HG02870 (cell line): Measurements from ENCODE around the gene PROK2.

Experiments
- ATAC-seq: cut with Tn5 transposase; IDR thresholded peaks from one replicate; pipeline ENCODE4 v1.9.1; 2021; ENCODE audit warnings: mild to moderate bottlenecking, moderate library complexity; ENCODE audit not compliant: unreplicated experiment

The PROK2 gene

DNA sequence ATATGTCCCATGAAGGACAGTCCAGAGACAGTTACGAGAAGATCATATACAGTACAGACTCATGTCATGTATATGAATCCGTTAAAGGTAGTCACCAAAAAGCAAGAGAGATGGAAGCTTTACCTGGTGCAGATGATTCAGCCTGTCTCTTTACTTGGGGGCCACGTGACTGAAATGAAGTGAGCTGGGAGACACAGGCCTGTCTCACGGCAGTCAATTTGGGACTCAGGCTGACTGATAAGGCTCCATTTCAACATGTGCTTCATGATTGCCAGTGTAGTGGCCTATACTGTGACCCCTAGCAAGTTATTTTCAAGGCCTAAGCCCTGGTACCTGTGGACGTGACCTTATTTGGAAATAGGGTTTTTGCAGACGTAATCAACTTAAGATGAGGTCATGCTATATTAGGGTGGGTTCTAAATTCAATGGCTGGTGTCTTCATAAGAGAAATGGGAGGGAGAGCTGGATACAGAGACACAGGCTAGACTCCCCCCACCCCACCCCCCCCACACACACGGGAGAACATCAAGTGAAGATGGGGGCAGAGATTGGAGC, 3.0 kb upstream of the PROK2 start:
- ATAC-seq, result no peak

DNA sequence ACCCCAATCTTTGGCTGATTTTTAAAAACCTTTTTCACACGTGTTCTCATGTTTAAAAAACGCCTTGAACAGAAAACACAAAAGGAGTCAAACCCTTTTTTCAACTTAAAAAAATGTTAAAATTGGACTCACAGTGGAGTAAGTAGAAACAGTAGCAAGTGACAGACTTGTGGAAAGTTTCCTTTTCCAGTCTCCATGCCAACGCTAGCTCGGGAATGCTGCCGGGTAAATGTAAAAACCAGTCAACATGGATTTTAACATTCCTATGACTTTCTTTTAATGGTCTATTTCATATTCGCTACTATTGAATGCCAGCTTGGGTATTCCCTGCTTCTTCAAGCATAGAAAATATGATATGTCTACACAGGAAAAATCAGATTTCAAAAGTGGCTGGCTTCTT, 1.6 kb upstream of the PROK2 start:
- no peak for ATAC-seq

DNA sequence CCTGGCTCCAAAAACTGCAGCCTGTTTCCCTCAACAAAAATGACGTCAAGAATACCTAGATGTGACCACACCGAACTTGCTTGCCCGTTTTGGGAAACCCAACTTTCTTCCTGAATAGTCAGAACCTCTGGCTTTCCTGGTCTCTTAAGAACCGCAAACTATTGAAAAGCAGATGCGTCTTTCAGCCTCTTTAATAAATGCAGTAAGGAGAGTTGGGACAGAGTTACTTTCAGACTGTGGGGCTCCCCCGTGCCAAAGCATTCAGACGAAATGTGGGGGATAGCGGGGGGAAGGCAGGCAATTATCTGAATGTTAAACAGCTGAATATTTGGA, 1.2 kb upstream of the PROK2 start:
- no peak for ATAC-seq

DNA sequence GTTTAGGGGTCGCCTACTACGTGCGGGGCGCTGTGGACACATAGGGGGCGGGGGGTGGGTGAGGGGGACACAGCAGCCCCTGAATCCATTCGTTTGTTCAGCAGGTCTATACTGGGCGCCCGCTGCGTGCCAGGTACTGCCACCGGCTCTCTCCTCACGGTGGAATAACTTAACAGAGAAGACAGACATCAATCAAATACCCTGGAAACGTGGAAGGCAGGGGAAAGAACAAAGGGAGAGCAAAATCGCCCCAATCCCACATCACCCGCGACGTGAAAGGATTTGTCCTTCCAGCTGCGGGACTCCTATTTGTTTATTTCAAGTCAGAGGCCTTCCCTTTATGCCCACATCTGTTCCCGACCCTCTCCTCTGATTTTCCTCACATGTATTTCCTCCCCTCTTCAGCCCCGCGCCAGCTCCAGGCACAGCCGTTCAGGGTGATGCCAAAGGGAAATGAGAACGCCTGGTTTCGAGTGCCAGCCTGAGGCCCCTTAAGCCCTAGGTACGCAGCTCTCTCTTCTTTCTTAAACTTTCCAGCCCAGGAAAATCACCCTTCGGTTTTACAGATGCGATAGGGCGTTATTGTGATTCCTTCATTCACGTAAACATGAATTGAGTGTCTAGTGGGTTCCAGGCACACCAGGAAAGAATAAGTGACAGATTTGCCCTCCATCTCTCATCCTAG, 726 bp upstream of the PROK2 start:
- no peak for ATAC-seq

DNA sequence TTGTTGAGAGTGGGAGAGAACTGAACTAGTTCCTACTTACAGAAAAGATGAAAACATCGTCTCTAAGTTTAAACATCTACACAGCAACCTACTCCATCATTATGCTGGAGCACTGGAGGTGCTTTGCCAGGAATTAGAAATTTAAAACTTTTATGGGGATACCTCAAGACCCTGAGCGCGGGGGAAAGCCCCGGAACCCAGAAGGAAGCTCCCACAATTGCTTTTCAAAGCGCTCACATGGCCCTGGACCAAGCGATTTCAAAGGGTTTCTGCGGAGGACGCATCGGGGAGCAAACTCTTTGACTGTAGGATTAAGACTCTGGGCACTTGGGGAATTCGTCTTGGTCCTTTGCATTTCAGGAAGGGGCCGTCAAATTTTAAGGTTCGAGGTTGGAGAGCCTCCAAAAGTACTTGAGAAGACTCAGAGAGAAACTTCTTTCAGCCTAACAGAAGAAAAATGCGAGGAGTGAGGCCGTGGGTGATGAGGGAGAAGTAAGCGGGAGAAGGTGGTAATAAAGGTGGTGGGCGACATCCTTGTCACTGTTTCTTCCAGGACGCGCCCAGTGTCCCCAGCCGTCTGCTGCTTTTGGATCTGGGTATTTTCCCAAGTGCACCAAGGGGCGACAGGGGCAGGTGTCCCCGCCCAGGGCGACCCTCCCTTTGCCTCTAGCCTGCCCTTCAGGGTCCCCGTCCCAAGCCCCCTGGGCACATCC, 591 bp downstream of the PROK2 start:
- no peak for ATAC-seq

DNA sequence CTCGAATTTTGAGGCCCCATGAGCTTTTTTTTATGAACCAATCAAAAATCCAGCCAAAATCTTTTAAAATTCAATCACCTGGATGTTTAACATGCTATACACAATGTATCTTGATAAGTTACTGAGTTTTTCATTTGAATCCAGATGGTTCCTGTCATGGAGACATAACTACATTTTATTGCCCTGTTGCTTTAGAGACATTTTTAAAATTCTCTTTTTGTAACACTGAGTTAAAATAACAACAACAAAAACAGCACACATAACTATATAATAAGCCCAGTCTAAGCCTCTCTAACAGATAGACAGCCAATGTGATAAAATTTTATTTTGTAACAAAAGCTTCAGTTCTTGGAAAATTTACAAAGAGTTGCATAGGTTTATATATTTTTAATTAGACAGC, 1.8 kb downstream of the PROK2 start:
- no peak for ATAC-seq

DNA sequence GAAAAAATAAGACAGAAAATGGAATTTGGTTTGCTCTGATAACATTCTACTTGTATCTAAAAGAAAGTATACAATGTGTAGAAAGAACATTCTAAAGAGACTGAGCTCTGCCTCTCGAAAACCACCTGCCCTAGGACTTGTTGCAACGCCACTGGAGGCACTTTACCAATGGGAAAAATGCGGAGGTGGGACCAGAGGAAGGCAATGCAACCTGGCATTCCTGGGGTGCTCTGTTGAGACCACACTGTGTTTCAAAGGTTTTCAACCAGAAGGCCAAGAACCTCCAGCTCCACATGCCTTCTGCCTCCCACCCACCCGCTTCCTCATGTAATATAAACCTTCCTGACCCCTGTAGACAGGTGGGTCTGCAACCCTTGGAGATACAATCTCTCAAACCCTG, 4.5 kb downstream of the PROK2 start:
- ATAC-seq, result no peak

DNA sequence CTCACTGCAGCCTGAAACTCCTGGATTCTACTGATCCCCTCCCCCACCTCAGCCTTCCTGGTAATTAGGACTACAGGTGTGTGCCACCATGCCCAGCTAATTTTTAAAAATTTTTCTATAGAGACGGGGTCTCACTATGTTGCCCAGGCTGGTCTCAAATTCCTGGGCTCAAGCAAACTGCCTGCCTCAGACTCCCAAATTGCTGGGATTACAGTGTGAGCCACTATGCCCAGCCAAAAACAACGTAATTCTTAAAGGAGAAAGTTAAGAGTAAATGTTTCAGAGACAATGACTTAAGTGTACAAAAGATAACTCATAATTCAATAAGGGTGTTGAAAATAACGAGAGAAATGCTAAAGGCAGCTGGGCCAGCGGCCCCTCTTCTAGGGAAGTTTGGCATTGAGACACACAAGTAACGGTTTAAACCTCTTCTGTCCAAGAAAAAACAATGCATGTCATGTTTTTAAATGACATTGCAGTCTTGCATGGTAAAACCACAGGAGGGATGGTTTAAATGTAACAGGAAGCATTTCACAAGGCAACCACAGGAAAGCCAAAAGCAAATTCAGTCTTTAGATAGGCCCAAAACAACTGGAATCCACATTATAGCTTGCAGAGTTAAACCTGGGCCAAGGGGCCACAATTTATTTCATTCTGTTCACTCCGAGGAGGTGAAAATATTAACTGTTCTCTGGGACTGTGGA, 5.1 kb downstream of the PROK2 start:
- ATAC-seq, result no peak

DNA sequence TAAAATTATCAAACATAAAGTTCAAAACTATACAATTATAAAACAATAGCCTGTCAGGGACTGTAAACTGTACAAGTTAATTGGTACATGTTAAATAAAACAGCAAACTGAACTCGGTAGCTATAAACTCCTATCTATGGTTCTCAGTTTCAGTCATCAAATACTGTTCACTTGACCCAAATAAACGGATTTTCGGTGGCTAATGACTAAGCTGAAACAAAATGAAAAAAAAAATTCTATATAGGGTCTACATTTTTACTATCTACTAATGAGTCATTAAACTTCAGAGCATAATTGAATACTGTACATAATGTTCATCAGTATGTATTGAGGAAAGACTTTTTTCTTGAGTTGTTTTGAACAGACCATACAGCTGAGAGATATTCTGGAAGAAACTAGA, 6.6 kb downstream of the PROK2 start:
- ATAC-seq, result no peak

DNA sequence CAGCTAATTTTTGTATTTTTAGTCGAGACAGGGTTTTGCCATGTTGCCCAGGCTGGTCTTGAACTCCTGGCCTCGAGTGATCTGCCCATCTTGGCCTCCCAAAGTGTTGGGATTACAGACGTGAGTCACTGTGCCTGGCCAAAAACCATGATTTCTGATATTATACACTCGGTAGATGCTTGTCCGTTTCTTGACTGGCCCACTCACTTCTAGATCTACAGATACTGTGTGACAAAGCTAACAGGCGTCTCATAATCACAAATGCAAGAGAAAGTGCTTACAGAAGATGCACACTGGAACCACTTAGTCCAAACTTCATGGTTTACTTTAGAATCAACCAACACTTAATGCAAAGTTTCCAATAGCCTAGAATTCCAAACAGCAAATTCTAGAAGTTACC, 8.4 kb downstream of the PROK2 start:
- no peak for ATAC-seq

DNA sequence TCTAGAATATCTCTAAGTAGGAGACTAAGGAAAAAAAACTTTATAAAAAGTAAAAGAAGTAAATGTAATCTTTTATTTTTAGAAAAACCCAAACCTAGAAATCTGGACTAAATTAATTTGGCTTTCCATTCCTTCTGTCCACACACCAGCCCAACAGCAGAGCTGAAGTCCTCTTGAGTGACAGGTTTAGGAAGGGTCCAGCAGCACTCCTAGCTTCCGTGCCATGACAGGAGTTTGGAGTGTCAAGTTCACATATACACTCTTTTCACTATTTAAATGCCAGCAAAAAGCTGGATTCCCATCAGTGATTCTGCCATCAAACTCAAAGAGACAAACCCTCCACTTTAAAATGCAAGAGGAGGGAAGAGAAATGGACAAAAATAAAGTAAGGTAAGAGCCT, 13.1 kb downstream of the PROK2 start:
- ATAC-seq, result no peak

DNA sequence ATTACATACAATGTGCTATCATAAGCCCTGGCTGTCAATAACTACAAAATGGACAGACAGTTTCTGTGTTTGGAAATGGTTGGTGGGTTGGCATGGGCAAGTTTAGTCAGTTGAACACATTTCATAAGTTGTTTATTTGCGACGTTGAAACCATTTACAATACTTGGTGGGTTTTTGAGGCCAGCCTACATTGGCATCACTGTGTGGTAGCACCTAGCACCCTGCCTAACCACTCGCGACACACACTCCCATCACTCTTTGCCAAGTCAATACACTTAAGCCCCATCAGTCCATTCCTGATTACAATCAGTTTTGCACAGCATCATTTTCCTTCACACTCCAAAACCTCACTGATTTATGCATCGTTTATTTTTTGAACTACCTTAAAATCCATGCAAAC, 13.8 kb downstream of the PROK2 start:
- ATAC-seq, result no peak

DNA sequence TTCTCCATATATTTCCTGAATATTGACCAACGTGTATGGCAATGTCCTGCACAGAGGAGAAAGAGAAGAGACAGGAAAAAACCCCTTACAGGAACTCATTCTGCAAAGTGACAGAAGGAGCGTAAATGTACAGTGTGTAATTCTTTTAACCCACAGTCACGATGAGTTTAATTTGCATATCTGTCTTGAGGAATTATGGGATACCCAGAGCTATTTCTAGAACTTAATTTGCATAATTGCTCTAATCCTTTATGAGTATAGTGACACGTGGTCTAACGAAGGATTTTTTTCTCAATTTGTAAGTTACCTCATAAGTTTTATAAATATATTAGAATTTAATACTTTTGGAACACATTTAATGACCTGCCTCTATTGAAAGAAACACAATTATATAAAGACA, 21.5 kb downstream of the PROK2 start:
- no peak for ATAC-seq

DNA sequence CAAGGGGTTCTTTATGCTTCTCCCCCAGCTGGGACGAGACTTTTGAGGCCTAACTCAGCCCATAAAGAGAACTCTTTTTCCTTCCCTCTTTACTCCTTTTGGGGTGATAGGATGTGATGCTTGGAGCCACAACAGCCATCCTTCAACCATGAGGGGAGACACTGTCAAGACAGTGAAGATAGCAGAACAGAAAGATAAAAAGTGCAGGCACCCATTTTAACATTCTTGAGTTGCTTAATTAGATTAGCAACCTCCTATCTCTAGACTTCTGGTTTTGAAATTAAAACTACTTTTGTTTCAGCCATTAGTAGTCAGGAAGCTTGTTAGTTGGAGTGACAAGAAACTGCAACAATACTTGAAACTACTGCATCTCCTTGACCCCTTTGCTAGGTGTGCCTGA, 24.8 kb downstream of the PROK2 start:
- ATAC-seq, result no peak

DNA sequence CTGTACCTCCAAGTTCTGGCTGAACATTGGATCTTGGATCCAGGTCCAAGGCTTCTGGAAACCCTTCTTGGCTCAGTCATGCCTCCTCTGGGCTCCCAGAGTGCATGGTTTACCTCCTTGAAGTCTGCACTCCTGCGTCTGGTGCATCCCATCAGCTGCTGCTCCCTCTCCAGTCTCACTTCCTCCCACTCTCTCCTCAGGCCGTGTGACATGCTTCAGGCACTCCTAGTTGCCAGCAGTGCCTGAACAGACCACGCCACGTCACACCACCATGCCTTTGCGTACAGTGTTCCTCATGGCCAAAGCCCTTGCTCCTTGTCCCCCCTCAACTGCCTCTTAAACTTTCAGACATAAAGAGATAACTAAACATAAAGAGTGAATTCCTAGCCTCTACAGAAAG, 25.5 kb downstream of the PROK2 start:
- no peak for ATAC-seq

DNA sequence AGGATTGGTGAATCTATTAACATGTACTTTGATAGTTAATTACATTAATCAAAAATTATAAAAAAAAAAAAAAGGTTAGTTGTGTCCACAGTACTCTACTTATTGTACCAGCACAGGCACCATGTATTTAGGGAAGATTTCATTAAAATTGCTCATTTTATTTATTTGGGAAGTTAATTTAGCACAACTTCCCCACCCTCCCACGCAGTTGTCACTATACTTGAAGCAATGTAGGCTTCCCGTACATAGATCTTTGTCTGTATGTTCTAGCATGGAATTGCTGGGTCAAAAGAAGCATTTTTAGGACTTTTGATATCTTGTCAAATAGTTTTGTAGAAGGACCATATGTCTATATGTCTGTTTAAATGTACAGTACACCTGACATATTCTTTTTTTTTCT, 26.9 kb downstream of the PROK2 start:
- ATAC-seq, result no peak

DNA sequence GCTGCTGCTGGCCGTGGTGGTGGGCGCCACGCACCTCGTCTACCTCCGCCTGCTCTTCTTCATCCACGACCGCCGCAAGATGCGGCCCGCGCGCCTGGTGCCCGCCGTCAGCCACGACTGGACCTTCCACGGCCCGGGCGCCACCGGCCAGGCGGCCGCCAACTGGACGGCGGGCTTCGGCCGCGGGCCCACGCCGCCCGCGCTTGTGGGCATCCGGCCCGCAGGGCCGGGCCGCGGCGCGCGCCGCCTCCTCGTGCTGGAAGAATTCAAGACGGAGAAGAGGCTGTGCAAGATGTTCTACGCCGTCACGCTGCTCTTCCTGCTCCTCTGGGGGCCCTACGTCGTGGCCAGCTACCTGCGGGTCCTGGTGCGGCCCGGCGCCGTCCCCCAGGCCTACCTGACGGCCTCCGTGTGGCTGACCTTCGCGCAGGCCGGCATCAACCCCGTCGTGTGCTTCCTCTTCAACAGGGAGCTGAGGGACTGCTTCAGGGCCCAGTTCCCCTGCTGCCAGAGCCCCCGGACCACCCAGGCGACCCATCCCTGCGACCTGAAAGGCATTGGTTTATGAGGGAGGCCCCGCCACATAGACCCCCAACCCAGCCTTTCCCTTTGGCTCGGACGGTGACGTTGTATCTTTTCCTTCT, 30.2 kb downstream of the PROK2 start:
- no peak for ATAC-seq

DNA sequence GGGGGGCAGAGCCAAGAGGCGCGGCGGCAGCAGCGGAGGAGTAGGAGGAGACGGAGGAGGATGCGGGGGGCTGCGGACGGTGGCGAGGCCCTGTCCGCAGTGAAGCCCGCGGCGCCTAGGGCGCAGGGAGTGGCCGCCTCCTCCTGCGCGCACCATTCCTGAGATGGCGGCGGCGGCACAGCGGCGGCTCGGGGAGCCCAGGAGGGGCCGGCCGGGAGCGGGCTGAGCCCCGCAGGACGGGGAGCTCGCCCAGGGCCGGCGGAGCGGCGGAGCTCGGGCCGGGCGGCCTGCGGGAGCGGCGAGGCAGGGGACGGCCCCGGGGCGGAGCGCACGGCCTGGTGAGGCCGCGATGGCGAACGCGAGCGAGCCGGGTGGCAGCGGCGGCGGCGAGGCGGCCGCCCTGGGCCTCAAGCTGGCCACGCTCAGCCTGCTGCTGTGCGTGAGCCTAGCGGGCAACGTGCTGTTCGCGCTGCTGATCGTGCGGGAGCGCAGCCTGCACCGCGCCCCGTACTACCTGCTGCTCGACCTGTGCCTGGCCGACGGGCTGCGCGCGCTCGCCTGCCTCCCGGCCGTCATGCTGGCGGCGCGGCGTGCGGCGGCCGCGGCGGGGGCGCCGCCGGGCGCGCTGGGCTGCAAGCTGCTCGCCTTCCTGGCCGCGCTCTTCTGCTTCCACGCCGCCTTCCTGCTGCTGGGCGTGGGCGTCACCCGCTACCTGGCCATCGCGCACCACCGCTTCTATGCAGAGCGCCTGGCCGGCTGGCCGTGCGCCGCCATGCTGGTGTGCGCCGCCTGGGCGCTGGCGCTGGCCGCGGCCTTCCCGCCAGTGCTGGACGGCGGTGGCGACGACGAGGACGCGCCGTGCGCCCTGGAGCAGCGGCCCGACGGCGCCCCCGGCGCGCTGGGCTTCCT, 31.0 kb downstream of the PROK2 start, which contains the start of gene GPR27:
TSS of gene GPR27 (plus strand) at position 155 of the 909 bp plus-strand sequence. CDS start at position 350, 195 bp downstream.
- no peak for ATAC-seq

DNA sequence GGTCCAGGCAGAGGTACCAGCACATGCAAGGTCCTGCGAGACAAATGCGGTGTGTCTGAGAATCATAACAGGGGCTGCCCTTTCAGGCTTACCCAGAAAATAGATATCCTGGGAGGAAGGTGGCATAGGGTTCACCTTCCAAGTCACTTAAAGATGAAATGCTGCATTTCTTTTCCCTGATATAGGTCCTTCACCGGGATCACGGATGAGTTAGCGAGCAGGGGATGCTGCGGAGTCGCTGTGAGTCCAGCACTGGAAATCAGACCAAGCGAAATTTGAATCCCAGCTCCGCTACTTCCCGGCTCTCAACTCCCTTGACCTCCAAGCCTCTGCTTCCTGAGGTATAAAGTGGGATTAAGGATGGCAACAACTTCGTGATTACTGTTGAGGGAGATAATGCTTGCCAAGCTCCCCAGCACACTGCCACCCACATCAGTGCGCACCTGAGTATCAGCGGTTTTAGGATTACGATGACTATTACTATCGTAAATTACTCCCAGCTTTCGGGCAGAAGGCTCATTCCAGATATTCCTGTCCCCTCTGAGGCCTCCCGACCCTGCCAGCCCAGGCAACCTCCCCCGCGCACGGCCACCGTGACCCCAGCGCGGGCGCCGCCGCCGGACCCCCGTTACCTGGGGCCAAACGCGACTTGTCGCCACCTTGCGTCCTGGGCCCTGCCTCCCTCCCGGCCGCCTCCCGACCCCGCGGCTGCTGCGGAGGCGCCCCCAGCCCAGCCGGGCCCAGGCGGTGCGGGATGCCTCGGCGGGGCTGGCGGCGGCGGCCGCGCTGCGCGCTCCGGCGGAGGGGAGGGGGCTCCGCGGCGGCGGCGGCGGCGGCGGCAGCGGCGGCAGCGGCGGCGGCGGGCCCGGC, 31.9 kb downstream of the PROK2 start:
- no peak for ATAC-seq
